Liver (tissue), 9 donors: ENCODE results near the gene ANTXR1. TPM values are rescaled to one million over a fixed set of nuclear protein-coding genes. Genes with fewer than 3 reads are reported as not detected.

Experiments
- DNase-seq: peaks from one replicate; pipeline ENCODE4 v3.0.0-alpha.2; 2017; ENCODE audit warnings: low spot score
- H3K27ac ChIP-seq, 2 donors: one replicate each; pipeline ENCODE4 v1.7.0; 2013; ENCODE audit warnings: inconsistent platforms in 2 of 2, low read length in 2 of 2, control low read depth in 1 of 2, low read depth in 1 of 2, mild to moderate bottlenecking in 1 of 2
- H3K27me3 ChIP-seq, 4 donors: one replicate each; pipeline versions ENCODE4 v1.6.1 to v1.7.0; 2013; ENCODE audit warnings: low read length in 3 of 4, inconsistent platforms in 1 of 4, mild to moderate bottlenecking in 1 of 4, moderate library complexity in 1 of 4; ENCODE audit not compliant: control insufficient read depth in 4 of 4, insufficient read depth in 4 of 4
- H3K36me3 ChIP-seq, 4 donors: one replicate each; pipeline versions ENCODE4 v1.6.1 to v1.7.0; 2013; ENCODE audit warnings: low read length in 3 of 4, mild to moderate bottlenecking in 3 of 4, low read depth in 1 of 4, moderate library complexity in 1 of 4; ENCODE audit not compliant: control insufficient read depth in 4 of 4, insufficient read depth in 3 of 4
- H3K4me1 ChIP-seq, 4 donors: one replicate each; pipeline versions ENCODE4 v1.6.1 to v1.7.0; 2013; ENCODE audit warnings: low read length in 3 of 4, mild to moderate bottlenecking in 3 of 4, moderate library complexity in 1 of 4; ENCODE audit not compliant: control insufficient read depth in 4 of 4, insufficient read depth in 4 of 4
- H3K4me3 ChIP-seq, 3 donors: one replicate each; pipeline versions ENCODE4 v1.6.1 to v1.7.0; 2013; ENCODE audit warnings: low read length in 3 of 3, control low read depth in 1 of 3, low read depth in 1 of 3, mild to moderate bottlenecking in 1 of 3
- H3K9ac ChIP-seq, 2 donors: one replicate each; pipeline ENCODE4 v1.7.0; 2013; ENCODE audit warnings: low read length in 2 of 2, mild to moderate bottlenecking in 2 of 2, moderate library complexity in 2 of 2, control low read depth in 1 of 2, low read depth in 1 of 2
- H3K9me3 ChIP-seq, 4 donors: one replicate each; pipeline versions ENCODE4 v1.6.1 to v1.7.0; 2013; ENCODE audit warnings: low read length in 3 of 4; ENCODE audit not compliant: control insufficient read depth in 4 of 4
- FOXA1 ChIP-seq: IDR thresholded peaks from 2 replicates; pipeline ENCODE4 v1.6.1; 2016; ENCODE audit warnings: antibody characterized with exemption
- FOXA2 ChIP-seq: IDR thresholded peaks from 2 replicates; pipeline ENCODE4 v1.6.1; 2016; ENCODE audit warnings: antibody characterized with exemption
- HNF4A ChIP-seq, 2 donors: conservative IDR thresholded peaks; 2 replicates each; pipeline ENCODE4 v1.6.1; 2016; ENCODE audit warnings: antibody characterized with exemption in 2 of 2, mild to moderate bottlenecking in 2 of 2
- JUND ChIP-seq, 2 donors: IDR thresholded peaks; 2 replicates each; pipeline ENCODE4 v1.6.1; 2016; ENCODE audit warnings: antibody characterized with exemption in 2 of 2
- NR2F2 ChIP-seq: IDR thresholded peaks from 2 replicates; pipeline ENCODE4 v1.6.1; 2016; ENCODE audit warnings: antibody characterized with exemption
- RAD21 ChIP-seq, 2 donors: IDR thresholded peaks; 2 replicates each; pipeline ENCODE4 v1.6.1; 2016; ENCODE audit warnings: antibody characterized with exemption in 2 of 2, mild to moderate bottlenecking in 2 of 2
- SP1 ChIP-seq: IDR thresholded peaks from 2 replicates; pipeline ENCODE4 v1.6.1; 2018; ENCODE audit warnings: antibody characterized with exemption, mild to moderate bottlenecking
- YY1 ChIP-seq: IDR thresholded peaks from 2 replicates; pipeline ENCODE4 v1.6.1; 2016; ENCODE audit warnings: antibody characterized with exemption, mild to moderate bottlenecking
- WGBS: extraction: QIAGEN DNeasy Blood & Tissue Kit; methylation state at CpG from one replicate; pipeline ENCODE4 v1.1.7; 2013; 5-methylcytosine and 5-hydroxymethylcytosine counted together
- polyA plus RNA-seq, 2 donors: library from polyadenylated mRNA; stranded (reverse) in 1 of 2; unstranded in 1 of 2; fragments of 200-250 nt in 1 of 2; fragments of >200 nt in 1 of 2; fragmentation: Nextera tagmentation in 1 of 2; extraction: Ambion mirVana in 1 of 2; gene quantifications; one replicate each; pipeline versions ENCODE4 v1.2.1 to v1.2.3, GENCODE V29; 2013 to 2015
- total RNA-seq, 2 donors: library from RNA; depleted of rRNA; stranded (reverse); fragments of >200 nt; gene quantifications; one replicate each; pipeline ENCODE4 v1.2.3, GENCODE V29; 2014
- TF ChIP-seq, protein P1 (sequence below): IDR thresholded peaks from 2 replicates; pipeline ENCODE4 v1.6.1; 2016; ENCODE audit warnings: antibody characterized with exemption, mild to moderate bottlenecking
- TF ChIP-seq, protein P2 (sequence below): fragments of 150-350 bp; IDR thresholded peaks from 2 replicates; pipeline ENCODE4 v1.5.1; 2017; ENCODE audit warnings: improper control_type of control experiment, low read depth, low read length; ENCODE audit not compliant: missing input control
- TF ChIP-seq, protein P3 (sequence below): IDR thresholded peaks from 2 replicates; pipeline ENCODE4 v1.6.1; 2016; ENCODE audit warnings: antibody characterized with exemption
- TF ChIP-seq, protein P4 (sequence below): IDR thresholded peaks from 2 replicates; pipeline ENCODE4 v1.6.1; 2016; ENCODE audit warnings: antibody characterized with exemption
- donor health status: healthy.
- donor health status: healthy.
- donor health status: healthy.
- donor health status: healthy.
- donor health status: healthy.

The ANTXR1 gene
- total and polyA plus RNA-seq, 4 donors = 0.60 to 3.6 (median 1.8) TPM

DNA sequence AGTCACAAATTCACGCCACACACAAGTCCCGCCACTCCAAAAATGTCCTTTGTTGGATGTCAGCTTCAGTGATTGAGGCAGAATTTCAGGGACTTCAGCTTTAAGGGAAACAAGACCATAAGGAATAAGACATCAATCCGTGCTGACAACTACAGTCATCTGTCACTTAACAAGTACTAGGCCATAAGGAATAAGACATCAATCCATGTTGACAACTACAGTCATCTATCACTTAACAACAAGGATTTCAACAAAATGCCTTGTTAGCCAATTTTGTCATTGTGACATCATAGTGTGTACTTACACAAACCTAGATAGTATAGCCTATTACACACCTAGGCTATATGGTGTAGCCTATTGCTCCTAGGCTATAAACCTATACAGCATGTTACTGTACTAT, 58.0 kb downstream of the ANTXR1 start:
- Histone ChIP-seq H3K9me3 (no peaks in the 10 kb centered on the region), H3K36me3 (no peaks in the 10 kb centered on the region), H3K27me3 (no peaks in the 10 kb centered on the region), H3K27ac (no peak overlapping the region), H3K4me3 (no peak overlapping the region), H3K9ac (no peak overlapping the region), H3K4me1 (no peaks in the 10 kb centered on the region)
- 93% methylated on average over 3 of the region's 3 CpGs for WGBS
- TF ChIP-seq YY1 = no peak
- no peak for TF ChIP-seq SP1
- TF ChIP-seq, protein P1, sequence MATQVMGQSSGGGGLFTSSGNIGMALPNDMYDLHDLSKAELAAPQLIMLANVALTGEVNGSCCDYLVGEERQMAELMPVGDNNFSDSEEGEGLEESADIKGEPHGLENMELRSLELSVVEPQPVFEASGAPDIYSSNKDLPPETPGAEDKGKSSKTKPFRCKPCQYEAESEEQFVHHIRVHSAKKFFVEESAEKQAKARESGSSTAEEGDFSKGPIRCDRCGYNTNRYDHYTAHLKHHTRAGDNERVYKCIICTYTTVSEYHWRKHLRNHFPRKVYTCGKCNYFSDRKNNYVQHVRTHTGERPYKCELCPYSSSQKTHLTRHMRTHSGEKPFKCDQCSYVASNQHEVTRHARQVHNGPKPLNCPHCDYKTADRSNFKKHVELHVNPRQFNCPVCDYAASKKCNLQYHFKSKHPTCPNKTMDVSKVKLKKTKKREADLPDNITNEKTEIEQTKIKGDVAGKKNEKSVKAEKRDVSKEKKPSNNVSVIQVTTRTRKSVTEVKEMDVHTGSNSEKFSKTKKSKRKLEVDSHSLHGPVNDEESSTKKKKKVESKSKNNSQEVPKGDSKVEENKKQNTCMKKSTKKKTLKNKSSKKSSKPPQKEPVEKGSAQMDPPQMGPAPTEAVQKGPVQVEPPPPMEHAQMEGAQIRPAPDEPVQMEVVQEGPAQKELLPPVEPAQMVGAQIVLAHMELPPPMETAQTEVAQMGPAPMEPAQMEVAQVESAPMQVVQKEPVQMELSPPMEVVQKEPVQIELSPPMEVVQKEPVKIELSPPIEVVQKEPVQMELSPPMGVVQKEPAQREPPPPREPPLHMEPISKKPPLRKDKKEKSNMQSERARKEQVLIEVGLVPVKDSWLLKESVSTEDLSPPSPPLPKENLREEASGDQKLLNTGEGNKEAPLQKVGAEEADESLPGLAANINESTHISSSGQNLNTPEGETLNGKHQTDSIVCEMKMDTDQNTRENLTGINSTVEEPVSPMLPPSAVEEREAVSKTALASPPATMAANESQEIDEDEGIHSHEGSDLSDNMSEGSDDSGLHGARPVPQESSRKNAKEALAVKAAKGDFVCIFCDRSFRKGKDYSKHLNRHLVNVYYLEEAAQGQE = no peak
- TF ChIP-seq JUND (IDR thresholded peaks at IDR 0.05) = no peak
- TF ChIP-seq, protein P2, sequence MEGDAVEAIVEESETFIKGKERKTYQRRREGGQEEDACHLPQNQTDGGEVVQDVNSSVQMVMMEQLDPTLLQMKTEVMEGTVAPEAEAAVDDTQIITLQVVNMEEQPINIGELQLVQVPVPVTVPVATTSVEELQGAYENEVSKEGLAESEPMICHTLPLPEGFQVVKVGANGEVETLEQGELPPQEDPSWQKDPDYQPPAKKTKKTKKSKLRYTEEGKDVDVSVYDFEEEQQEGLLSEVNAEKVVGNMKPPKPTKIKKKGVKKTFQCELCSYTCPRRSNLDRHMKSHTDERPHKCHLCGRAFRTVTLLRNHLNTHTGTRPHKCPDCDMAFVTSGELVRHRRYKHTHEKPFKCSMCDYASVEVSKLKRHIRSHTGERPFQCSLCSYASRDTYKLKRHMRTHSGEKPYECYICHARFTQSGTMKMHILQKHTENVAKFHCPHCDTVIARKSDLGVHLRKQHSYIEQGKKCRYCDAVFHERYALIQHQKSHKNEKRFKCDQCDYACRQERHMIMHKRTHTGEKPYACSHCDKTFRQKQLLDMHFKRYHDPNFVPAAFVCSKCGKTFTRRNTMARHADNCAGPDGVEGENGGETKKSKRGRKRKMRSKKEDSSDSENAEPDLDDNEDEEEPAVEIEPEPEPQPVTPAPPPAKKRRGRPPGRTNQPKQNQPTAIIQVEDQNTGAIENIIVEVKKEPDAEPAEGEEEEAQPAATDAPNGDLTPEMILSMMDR = no peak
- no peak for TF ChIP-seq HNF4A (conservative IDR thresholded peaks at IDR 0.05)
- no peak for TF ChIP-seq FOXA2
- TF ChIP-seq RAD21 (IDR thresholded peaks at IDR 0.05) = no peak
- TF ChIP-seq, protein P3, sequence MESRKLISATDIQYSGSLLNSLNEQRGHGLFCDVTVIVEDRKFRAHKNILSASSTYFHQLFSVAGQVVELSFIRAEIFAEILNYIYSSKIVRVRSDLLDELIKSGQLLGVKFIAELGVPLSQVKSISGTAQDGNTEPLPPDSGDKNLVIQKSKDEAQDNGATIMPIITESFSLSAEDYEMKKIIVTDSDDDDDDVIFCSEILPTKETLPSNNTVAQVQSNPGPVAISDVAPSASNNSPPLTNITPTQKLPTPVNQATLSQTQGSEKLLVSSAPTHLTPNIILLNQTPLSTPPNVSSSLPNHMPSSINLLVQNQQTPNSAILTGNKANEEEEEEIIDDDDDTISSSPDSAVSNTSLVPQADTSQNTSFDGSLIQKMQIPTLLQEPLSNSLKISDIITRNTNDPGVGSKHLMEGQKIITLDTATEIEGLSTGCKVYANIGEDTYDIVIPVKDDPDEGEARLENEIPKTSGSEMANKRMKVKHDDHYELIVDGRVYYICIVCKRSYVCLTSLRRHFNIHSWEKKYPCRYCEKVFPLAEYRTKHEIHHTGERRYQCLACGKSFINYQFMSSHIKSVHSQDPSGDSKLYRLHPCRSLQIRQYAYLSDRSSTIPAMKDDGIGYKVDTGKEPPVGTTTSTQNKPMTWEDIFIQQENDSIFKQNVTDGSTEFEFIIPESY = no peak
- DNase-seq = no peak

DNA sequence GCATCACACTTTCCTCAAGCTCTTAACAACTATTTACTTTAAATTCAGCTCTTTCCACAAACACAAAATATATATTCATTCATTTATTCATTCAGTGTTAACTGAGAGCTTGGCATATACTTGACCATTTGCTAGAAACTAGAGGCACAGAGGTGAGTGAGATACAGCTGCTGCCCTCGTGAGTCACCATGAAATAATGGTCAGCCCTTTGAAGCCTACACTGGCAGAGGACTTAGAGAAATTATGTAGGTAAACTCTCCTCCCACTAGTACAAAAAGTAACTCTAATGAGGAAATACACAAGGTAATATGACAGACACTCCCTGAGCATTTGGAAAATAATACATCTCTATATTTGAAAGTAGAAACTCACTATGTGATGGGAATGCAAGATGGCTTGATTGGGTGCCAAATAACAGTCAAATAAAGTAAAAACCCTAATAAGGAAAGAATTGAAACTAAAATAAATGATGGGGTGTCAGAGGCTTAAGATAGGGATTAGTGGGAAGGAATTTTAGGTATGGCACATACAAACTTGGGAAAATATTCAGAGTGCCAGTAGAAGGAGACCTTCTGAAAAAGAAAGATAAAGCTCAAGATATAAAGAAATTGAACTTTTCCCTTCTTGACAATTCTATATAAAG, 61.1 kb downstream of the ANTXR1 start:
- TF ChIP-seq JUND (IDR thresholded peaks at IDR 0.05) = no peak
- Histone ChIP-seq H3K27ac (no peak overlapping the region), H3K4me3 (no peak overlapping the region), H3K9me3 (no peaks in the 10 kb centered on the region), H3K9ac (no peak overlapping the region), H3K36me3 (no peaks in the 10 kb centered on the region), H3K27me3 (no peaks in the 10 kb centered on the region), H3K4me1 (no peaks in the 10 kb centered on the region)
- DNase-seq = no peak
- 84% methylated on average over 1 of the region's 1 CpG for WGBS

DNA sequence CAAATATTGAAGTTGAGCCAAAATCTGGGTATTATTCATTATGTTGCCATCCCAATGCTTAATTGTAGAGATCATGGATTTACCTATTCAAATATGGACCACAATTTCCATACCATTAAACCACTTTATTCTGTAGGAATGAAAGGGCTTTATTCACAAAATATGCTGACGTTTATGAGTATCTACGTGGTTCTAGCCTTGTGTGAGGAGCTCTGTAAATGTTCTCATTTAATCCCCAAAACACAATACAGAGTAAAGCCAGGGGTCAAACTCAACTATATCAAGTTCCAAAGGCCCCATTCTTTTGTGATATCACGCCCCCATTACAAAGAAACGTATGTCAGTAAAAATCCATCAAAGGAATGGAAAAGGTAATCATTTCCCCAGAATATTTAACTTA, 61.9 kb downstream of the ANTXR1 start:
- Histone ChIP-seq H3K27ac (no peak overlapping the region), H3K9me3 (no peaks in the 10 kb centered on the region), H3K9ac (no peak overlapping the region), H3K4me3 (no peak overlapping the region), H3K36me3 (no peaks in the 10 kb centered on the region), H3K4me1 (no peaks in the 10 kb centered on the region), H3K27me3 (no peaks in the 10 kb centered on the region)
- TF ChIP-seq, protein P4, sequence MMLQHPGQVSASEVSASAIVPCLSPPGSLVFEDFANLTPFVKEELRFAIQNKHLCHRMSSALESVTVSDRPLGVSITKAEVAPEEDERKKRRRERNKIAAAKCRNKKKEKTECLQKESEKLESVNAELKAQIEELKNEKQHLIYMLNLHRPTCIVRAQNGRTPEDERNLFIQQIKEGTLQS = no peak
- no peak for TF ChIP-seq NR2F2
- TF ChIP-seq, protein P2 = no peak
- no peak for TF ChIP-seq HNF4A (conservative IDR thresholded peaks at IDR 0.05)
- no peak for TF ChIP-seq SP1
- TF ChIP-seq, protein P3 = no peak
- TF ChIP-seq FOXA1 = no peak
- no peak for TF ChIP-seq JUND (IDR thresholded peaks at IDR 0.05)
- no peak for TF ChIP-seq RAD21 (IDR thresholded peaks at IDR 0.05)
- no peak for TF ChIP-seq FOXA2
- WGBS = 89% methylated on average over 4 of the region's 4 CpGs
- DNase-seq = no peak
